SK-N-SH (cell line): ENCODE data around the gene PRPSAP2. TPM values are rescaled to one million over a fixed set of nuclear protein-coding genes. Genes with fewer than 3 reads are reported as not detected.

ENCODE experiments used
- CTCF ChIA-PET: fragments of 300-600, 350-600 bp; formaldehyde crosslinking; extraction: SDS; loops from one replicate; lab custom pipeline; 2021; lab: Yijun Ruan, JAX
- POLR2A ChIA-PET: fragments of 350-600 bp; sonication (Branson Sonifier 250); formaldehyde crosslinking; extraction: SDS; loops from one replicate; lab custom pipeline; 2020; ENCODE audit warnings: antibody characterized with exemption, inconsistent platforms; lab: Yijun Ruan, JAX
- DNase-seq: peaks from one replicate; pipeline ENCODE4 v3.0.0; 2012
- H2AFZ ChIP-seq: fragments of 200-600 bp; sonication (generic); 2 replicates; pipeline ENCODE4 v1.8.1; 2016; ENCODE audit warnings: antibody characterized with exemption, mild to moderate bottlenecking, low read depth
- H3F3A ChIP-seq: fragments of 200-600 bp; sonication (generic); replicated peaks from 2 replicates; pipeline ENCODE3; 2016; ENCODE audit warnings: antibody characterized with exemption, mild to moderate bottlenecking; ENCODE audit not compliant: insufficient read depth
- H3K27ac ChIP-seq, 2 experiments: fragments of 200-500 bp in 1 of 2; fragments of 200-600 bp in 1 of 2; sonication (Bioruptor generic) in 1 of 2; sonication (generic), shearing (Covaris generic) in 1 of 2; 2 replicates each; pipeline versions ENCODE4 v1.5.1 to v1.6.1; 2014 to 2016; ENCODE audit warnings: low read depth in 2 of 2, inconsistent platforms in 1 of 2, low read length in 1 of 2, mild to moderate bottlenecking in 1 of 2, mixed read lengths in 1 of 2
- H3K27me3 ChIP-seq: fragments of 200-600 bp; sonication (generic), shearing (Covaris generic); 2 replicates; pipeline ENCODE4 v1.6.1; 2016; ENCODE audit warnings: mixed run types; ENCODE audit not compliant: insufficient read depth
- H3K36me3 ChIP-seq, 2 experiments: fragments of 200-500 bp in 1 of 2; fragments of 200-600 bp in 1 of 2; sonication (Bioruptor generic) in 1 of 2; sonication (generic) in 1 of 2; replicated peaks in 1 of 2; 2 replicates each; pipeline versions ENCODE3 to v1.5.1; 2014 to 2016; ENCODE audit warnings: low read length in 1 of 2, mild to moderate bottlenecking in 1 of 2; ENCODE audit not compliant: insufficient read depth in 2 of 2, control insufficient read depth in 1 of 2
- H3K4me1 ChIP-seq, 2 experiments: fragments of 200-500 bp in 1 of 2; fragments of 200-600 bp in 1 of 2; sonication (Bioruptor generic) in 1 of 2; sonication (generic), shearing (Covaris generic) in 1 of 2; 2 replicates each; pipeline versions ENCODE4 v1.5.1 to v1.6.1; 2014 to 2016; ENCODE audit warnings: low read depth in 1 of 2, low read length in 1 of 2, mixed run types in 1 of 2; ENCODE audit not compliant: insufficient read depth in 2 of 2, control insufficient read depth in 1 of 2
- H3K4me2 ChIP-seq: fragments of 200-600 bp; sonication (generic), shearing (Covaris generic); 2 replicates; pipeline ENCODE4 v1.6.1; 2017; ENCODE audit warnings: mixed run types
- H3K4me3 ChIP-seq, 2 experiments: fragments of 200-500 bp in 1 of 2; fragments of 200-600 bp in 1 of 2; sonication (Bioruptor generic) in 1 of 2; sonication (generic), shearing (Covaris generic) in 1 of 2; 2 replicates each; pipeline versions ENCODE4 v1.5.1 to v1.8.1; 2014 to 2016; ENCODE audit warnings: low read depth in 2 of 2, inconsistent platforms in 1 of 2, low read length in 1 of 2, mild to moderate bottlenecking in 1 of 2, mixed read lengths in 1 of 2, moderate library complexity in 1 of 2
- H3K79me2 ChIP-seq: fragments of 200-600 bp; sonication (generic); 2 replicates; pipeline ENCODE4 v1.8.1; 2017; ENCODE audit warnings: mild to moderate bottlenecking; ENCODE audit not compliant: insufficient read depth
- H3K9ac ChIP-seq: fragments of 200-600 bp; sonication (generic); 2 replicates; pipeline ENCODE4 v1.6.1; 2017; ENCODE audit warnings: mixed run types
- H3K9me2 ChIP-seq: fragments of 200-600 bp; sonication (generic); 2 replicates; pipeline ENCODE4 v1.6.1; 2017; ENCODE audit warnings: mixed run types
- H3K9me3 ChIP-seq: fragments of 200-600 bp; sonication (generic); 2 replicates; pipeline ENCODE4 v1.6.1; 2017; ENCODE audit warnings: mixed run types, mild to moderate bottlenecking, moderate library complexity
- H4K20me1 ChIP-seq: fragments of 200-600 bp; sonication (generic); 2 replicates; pipeline ENCODE4 v1.6.1; 2017; ENCODE audit warnings: mild to moderate bottlenecking, mixed run types; ENCODE audit not compliant: insufficient read depth
- EP300 ChIP-seq, 2 experiments: IDR thresholded peaks; 2 replicates each; pipeline versions ENCODE4 v1.4.0 to v1.6.1; 2012; ENCODE audit warnings: borderline replicate concordance in 1 of 2, low read depth in 1 of 2, low read length in 1 of 2
- EZH2phosphoT487 ChIP-seq: fragments of 200-600 bp; sonication (generic); IDR thresholded peaks from 2 replicates; pipeline ENCODE4 v1.6.1; 2017; ENCODE audit warnings: low read depth, mixed run types, mild to moderate bottlenecking, antibody characterized with exemption, moderate library complexity, borderline replicate concordance
- FOXJ3 ChIP-seq: sonication (generic); formaldehyde crosslinking; IDR thresholded peaks from 2 replicates; pipeline ENCODE4 v1.5.1; 2020; ENCODE audit warnings: mild to moderate bottlenecking, missing genetic modification reagents
- FOXM1 ChIP-seq: IDR thresholded peaks from 2 replicates; pipeline ENCODE4 v1.4.0; 2012; ENCODE audit warnings: low read depth, mild to moderate bottlenecking
- GATA2 ChIP-seq: sonication (generic); formaldehyde crosslinking; IDR thresholded peaks from 2 replicates; pipeline ENCODE4 v1.5.0; 2020; ENCODE audit warnings: mild to moderate bottlenecking, missing genetic modification reagents
- JUND ChIP-seq: IDR thresholded peaks from 2 replicates; pipeline ENCODE4 v1.4.0; 2012
- PBX3 ChIP-seq: IDR thresholded peaks from 2 replicates; pipeline ENCODE4; 2012
- RAD21 ChIP-seq: IDR thresholded peaks from 2 replicates; pipeline ENCODE4 v1.6.1; 2012; ENCODE audit warnings: mild to moderate bottlenecking, low read length
- RCOR1 ChIP-seq: fragments of 150-350 bp; IDR thresholded peaks from 2 replicates; pipeline ENCODE4 v1.6.1; 2017; ENCODE audit warnings: antibody characterized with exemption, low read length
- SIN3A ChIP-seq: IDR thresholded peaks from 2 replicates; pipeline ENCODE4 v1.6.1; 2012; ENCODE audit warnings: low read depth, mild to moderate bottlenecking, low read length, moderate library complexity, borderline replicate concordance
- TCF12 ChIP-seq: IDR thresholded peaks from 2 replicates; pipeline ENCODE4 v1.4.0; 2012
- YY1 ChIP-seq: IDR thresholded peaks from 2 replicates; pipeline ENCODE4 v1.4.0; 2012; ENCODE audit warnings: low read depth, mild to moderate bottlenecking
- WGBS: methylation state at CpG from one replicate; pipeline ENCODE4 v1.1.6; 2017; ENCODE audit warnings: low lambda C conversion rate; 5-methylcytosine and 5-hydroxymethylcytosine counted together
- polyA plus RNA-seq, 3 experiments: library from polyadenylated mRNA; depleted of rRNA; stranded (reverse); fragments of >200 nt; gene quantifications; 2 replicates each; pipeline ENCODE4 v1.2.3, GENCODE V29; 2012
- TF ChIP-seq, protein P1 (sequence below): fragments of 150-350 bp; IDR thresholded peaks from 2 replicates; pipeline ENCODE4 v1.6.1; 2017; ENCODE audit warnings: antibody characterized with exemption, low read length, low read depth, borderline replicate concordance
- TF ChIP-seq, protein P2 (sequence below): IDR thresholded peaks from 2 replicates; pipeline ENCODE4 v1.6.1; 2012; ENCODE audit warnings: mild to moderate bottlenecking, low read depth, low read length, moderate library complexity
- TF ChIP-seq, protein P3 (sequence below): fragments of 150-350 bp; IDR thresholded peaks from 2 replicates; pipeline ENCODE4 v1.6.1; 2016; ENCODE audit warnings: mild to moderate bottlenecking, low read depth, low read length
- TF ChIP-seq, protein P4 (sequence below): IDR thresholded peaks from 2 replicates; pipeline ENCODE4 v1.4.0; 2012; ENCODE audit warnings: low read depth
- TF ChIP-seq, protein P5 (sequence below): fragments of 200-600 bp; sonication (generic); IDR thresholded peaks from 2 replicates; pipeline ENCODE4 v1.6.1; 2017; ENCODE audit warnings: antibody characterized with exemption, mild to moderate bottlenecking, moderate library complexity

Gene PRPSAP2
- polyA plus RNA-seq, 1 of the 3 experiments (the other 2 are of a cell fraction): 27.6 TPM

GRCh38 chr17:18978050-18978449 lies 120.1 kb downstream of the PRPSAP2 start:
- ChIA-PET CTCF (interaction anchor here (1.4 to 5.7 kb wide), 2 partner anchors 17 to 46 kb away, joined by 3 to 34 read pairs; no protein-coding TSS in a partner anchor), POLR2A (no interaction called here)
- no peaks in the 10 kb centered on the region for H3K27me3 ChIP-seq
- H3K36me3 ChIP-seq: peaks cover 0 to 21% of the 10 kb centered on the region in 2 experiments
- H3K4me1 ChIP-seq: peaks cover 0 to 11% of the 10 kb centered on the region in 2 experiments; a peak in 3 of 4 replicates
- H3K9me2 ChIP-seq: no peaks in the 10 kb centered on the region
- no peak overlapping the region for H3K27ac ChIP-seq
- no peaks in the 10 kb centered on the region for H3K79me2 ChIP-seq
- H3K9ac ChIP-seq: no peak overlapping the region
- no peaks in the 10 kb centered on the region for H3F3A ChIP-seq
- no peaks in the 10 kb centered on the region for H3K9me3 ChIP-seq
- DNase-seq: no peak
- H2AFZ ChIP-seq: no peak overlapping the region
- TF ChIP-seq, protein P1, sequence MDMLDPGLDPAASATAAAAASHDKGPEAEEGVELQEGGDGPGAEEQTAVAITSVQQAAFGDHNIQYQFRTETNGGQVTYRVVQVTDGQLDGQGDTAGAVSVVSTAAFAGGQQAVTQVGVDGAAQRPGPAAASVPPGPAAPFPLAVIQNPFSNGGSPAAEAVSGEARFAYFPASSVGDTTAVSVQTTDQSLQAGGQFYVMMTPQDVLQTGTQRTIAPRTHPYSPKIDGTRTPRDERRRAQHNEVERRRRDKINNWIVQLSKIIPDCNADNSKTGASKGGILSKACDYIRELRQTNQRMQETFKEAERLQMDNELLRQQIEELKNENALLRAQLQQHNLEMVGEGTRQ: no peak
- TF ChIP-seq FOXJ3 (CRISPR knock-in tag) (no peak), EP300 (IDR thresholded peaks at IDR 0.05; ENCODE audit: borderline replicate concordance in 1 of 2, low read depth in 1 of 2, low read length in 1 of 2) (no peak), RAD21 (no peak), FOXM1 (no peak), PBX3 (no peak), TCF12 (no peak)
- TF ChIP-seq, protein P2, sequence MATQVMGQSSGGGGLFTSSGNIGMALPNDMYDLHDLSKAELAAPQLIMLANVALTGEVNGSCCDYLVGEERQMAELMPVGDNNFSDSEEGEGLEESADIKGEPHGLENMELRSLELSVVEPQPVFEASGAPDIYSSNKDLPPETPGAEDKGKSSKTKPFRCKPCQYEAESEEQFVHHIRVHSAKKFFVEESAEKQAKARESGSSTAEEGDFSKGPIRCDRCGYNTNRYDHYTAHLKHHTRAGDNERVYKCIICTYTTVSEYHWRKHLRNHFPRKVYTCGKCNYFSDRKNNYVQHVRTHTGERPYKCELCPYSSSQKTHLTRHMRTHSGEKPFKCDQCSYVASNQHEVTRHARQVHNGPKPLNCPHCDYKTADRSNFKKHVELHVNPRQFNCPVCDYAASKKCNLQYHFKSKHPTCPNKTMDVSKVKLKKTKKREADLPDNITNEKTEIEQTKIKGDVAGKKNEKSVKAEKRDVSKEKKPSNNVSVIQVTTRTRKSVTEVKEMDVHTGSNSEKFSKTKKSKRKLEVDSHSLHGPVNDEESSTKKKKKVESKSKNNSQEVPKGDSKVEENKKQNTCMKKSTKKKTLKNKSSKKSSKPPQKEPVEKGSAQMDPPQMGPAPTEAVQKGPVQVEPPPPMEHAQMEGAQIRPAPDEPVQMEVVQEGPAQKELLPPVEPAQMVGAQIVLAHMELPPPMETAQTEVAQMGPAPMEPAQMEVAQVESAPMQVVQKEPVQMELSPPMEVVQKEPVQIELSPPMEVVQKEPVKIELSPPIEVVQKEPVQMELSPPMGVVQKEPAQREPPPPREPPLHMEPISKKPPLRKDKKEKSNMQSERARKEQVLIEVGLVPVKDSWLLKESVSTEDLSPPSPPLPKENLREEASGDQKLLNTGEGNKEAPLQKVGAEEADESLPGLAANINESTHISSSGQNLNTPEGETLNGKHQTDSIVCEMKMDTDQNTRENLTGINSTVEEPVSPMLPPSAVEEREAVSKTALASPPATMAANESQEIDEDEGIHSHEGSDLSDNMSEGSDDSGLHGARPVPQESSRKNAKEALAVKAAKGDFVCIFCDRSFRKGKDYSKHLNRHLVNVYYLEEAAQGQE: no peak
- TF ChIP-seq, protein P3, sequence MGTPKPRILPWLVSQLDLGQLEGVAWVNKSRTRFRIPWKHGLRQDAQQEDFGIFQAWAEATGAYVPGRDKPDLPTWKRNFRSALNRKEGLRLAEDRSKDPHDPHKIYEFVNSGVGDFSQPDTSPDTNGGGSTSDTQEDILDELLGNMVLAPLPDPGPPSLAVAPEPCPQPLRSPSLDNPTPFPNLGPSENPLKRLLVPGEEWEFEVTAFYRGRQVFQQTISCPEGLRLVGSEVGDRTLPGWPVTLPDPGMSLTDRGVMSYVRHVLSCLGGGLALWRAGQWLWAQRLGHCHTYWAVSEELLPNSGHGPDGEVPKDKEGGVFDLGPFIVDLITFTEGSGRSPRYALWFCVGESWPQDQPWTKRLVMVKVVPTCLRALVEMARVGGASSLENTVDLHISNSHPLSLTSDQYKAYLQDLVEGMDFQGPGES: no peak
- no peak overlapping the region for H3K4me2 ChIP-seq
- no CpG with 5 or more reads among the region's 13 CpGs for WGBS
- no peaks in the 10 kb centered on the region for H4K20me1 ChIP-seq
- H3K4me3 ChIP-seq: no peak overlapping the region

- Histone ChIP-seq H3K27ac (no peak overlapping the region), H3K4me2 (no peak overlapping the region), H3K9ac (no peak overlapping the region), H3K36me3 (peaks cover 0 to 21% of the 10 kb centered on the region in 2 experiments), H3K9me2 (no peaks in the 10 kb centered on the region), H3K4me1 (peaks cover 0 to 11% of the 10 kb centered on the region in 2 experiments; a peak in 3 of 4 replicates), H4K20me1 (no peaks in the 10 kb centered on the region), H3K4me3 (no peak overlapping the region), H3K79me2 (no peaks in the 10 kb centered on the region), H3K9me3 (no peaks in the 10 kb centered on the region), H3K27me3 (no peaks in the 10 kb centered on the region), H3F3A (no peaks in the 10 kb centered on the region), H2AFZ (no peak overlapping the region)
- ChIA-PET POLR2A (no interaction called here), CTCF (interaction anchor here (1.4 kb wide), 1 partner anchor 46 kb away, joined by 3 read pairs; no protein-coding TSS in a partner anchor)
- 91% methylated on average over 17 of the region's 17 CpGs for WGBS
- TF ChIP-seq, protein P4, sequence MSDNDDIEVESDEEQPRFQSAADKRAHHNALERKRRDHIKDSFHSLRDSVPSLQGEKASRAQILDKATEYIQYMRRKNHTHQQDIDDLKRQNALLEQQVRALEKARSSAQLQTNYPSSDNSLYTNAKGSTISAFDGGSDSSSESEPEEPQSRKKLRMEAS: no peak
- TF ChIP-seq RCOR1 (no peak), EZH2phosphoT487 (no peak), SIN3A (no peak), GATA2 (CRISPR knock-in tag) (no peak), YY1 (no peak), TCF12 (no peak), JUND (no peak), RAD21 (no peak)
- TF ChIP-seq, protein P5, sequence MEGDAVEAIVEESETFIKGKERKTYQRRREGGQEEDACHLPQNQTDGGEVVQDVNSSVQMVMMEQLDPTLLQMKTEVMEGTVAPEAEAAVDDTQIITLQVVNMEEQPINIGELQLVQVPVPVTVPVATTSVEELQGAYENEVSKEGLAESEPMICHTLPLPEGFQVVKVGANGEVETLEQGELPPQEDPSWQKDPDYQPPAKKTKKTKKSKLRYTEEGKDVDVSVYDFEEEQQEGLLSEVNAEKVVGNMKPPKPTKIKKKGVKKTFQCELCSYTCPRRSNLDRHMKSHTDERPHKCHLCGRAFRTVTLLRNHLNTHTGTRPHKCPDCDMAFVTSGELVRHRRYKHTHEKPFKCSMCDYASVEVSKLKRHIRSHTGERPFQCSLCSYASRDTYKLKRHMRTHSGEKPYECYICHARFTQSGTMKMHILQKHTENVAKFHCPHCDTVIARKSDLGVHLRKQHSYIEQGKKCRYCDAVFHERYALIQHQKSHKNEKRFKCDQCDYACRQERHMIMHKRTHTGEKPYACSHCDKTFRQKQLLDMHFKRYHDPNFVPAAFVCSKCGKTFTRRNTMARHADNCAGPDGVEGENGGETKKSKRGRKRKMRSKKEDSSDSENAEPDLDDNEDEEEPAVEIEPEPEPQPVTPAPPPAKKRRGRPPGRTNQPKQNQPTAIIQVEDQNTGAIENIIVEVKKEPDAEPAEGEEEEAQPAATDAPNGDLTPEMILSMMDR: no peak
- DNase-seq: no peak
Measured at GRCh38 chr17:18978655-18979054, 120.7 kb downstream of the PRPSAP2 start.
